H9 (cell line): ENCODE data around the gene TMEM187. TPM values are rescaled to one million over a fixed set of nuclear protein-coding genes. Genes with fewer than 3 reads are reported as not detected.

ENCODE experiments used
- DNase-seq: peaks from one replicate; pipeline ENCODE4 v3.0.0-alpha.2; 2017
- H2AFZ ChIP-seq: one replicate; pipeline ENCODE4 v1.6.1; 2013; ENCODE audit warnings: mild to moderate bottlenecking, low read length, control low read depth, moderate library complexity
- H2AK5ac ChIP-seq: 2 replicates; pipeline ENCODE4 v1.6.1; 2013; ENCODE audit warnings: low read length, control low read depth, mixed read lengths; ENCODE audit not compliant: insufficient read length
- H2BK120ac ChIP-seq: one replicate; pipeline ENCODE4 v1.6.1; 2013; ENCODE audit warnings: low read depth, mild to moderate bottlenecking, low read length, control low read depth, inconsistent platforms; ENCODE audit not compliant: poor library complexity, severe bottlenecking
- H2BK12ac ChIP-seq: 2 replicates; pipeline ENCODE4 v1.6.1; 2013; ENCODE audit warnings: low read length, control low read depth, mixed read lengths, low read depth; ENCODE audit not compliant: insufficient read length
- H2BK15ac ChIP-seq: 2 replicates; pipeline ENCODE4 v1.6.1; 2013; ENCODE audit warnings: low read depth, low read length, control low read depth
- H2BK20ac ChIP-seq: one replicate; pipeline ENCODE4 v1.6.1; 2013; ENCODE audit warnings: low read depth, mild to moderate bottlenecking, low read length, control low read depth, inconsistent platforms; ENCODE audit not compliant: poor library complexity, severe bottlenecking
- H2BK5ac ChIP-seq: 2 replicates; pipeline ENCODE4 v1.6.1; 2013; ENCODE audit warnings: low read length, control low read depth, mixed read lengths; ENCODE audit not compliant: insufficient read length
- H3K14ac ChIP-seq: 2 replicates; pipeline ENCODE4 v1.6.1; 2013; ENCODE audit warnings: low read length, control low read depth; ENCODE audit not compliant: insufficient read depth
- H3K18ac ChIP-seq: 2 replicates; pipeline ENCODE4 v1.6.1; 2013; ENCODE audit warnings: low read depth, mild to moderate bottlenecking, mixed read lengths, low read length, control low read depth; ENCODE audit not compliant: insufficient read length
- H3K23ac ChIP-seq: 2 replicates; pipeline ENCODE4 v1.6.1; 2013; ENCODE audit warnings: low read length, control low read depth, mixed read lengths, low read depth; ENCODE audit not compliant: insufficient read length
- H3K23me2 ChIP-seq: 2 replicates; pipeline ENCODE4 v1.6.1; 2013; ENCODE audit warnings: low read depth, mild to moderate bottlenecking, mixed read lengths, low read length, control low read depth; ENCODE audit not compliant: insufficient read length, poor library complexity, severe bottlenecking
- H3K27ac ChIP-seq: 2 replicates; pipeline ENCODE4 v1.5.1; 2013; ENCODE audit warnings: low read length, control low read depth, mixed read lengths, low read depth; ENCODE audit not compliant: insufficient read length
- H3K27me3 ChIP-seq: 2 replicates; pipeline ENCODE4 v1.6.1; 2013; ENCODE audit warnings: low read length, control low read depth, inconsistent platforms; ENCODE audit not compliant: insufficient read depth
- H3K4ac ChIP-seq: 2 replicates; pipeline ENCODE4 v1.6.1; 2013; ENCODE audit warnings: low read depth, mild to moderate bottlenecking, control low read depth, inconsistent platforms, low read length, moderate library complexity
- H3K4me1 ChIP-seq: 2 replicates; pipeline ENCODE4 v1.6.1; 2013; ENCODE audit warnings: low read length, control low read depth, inconsistent platforms; ENCODE audit not compliant: insufficient read depth
- H3K4me2 ChIP-seq: 2 replicates; pipeline ENCODE4 v1.6.1; 2013; ENCODE audit warnings: low read length, control low read depth, mixed read lengths; ENCODE audit not compliant: insufficient read length, insufficient read depth
- H3K56ac ChIP-seq: 2 replicates; pipeline ENCODE4 v1.6.1; 2013; ENCODE audit warnings: low read depth, mild to moderate bottlenecking, mixed read lengths, low read length, control low read depth; ENCODE audit not compliant: insufficient read length
- H3K79me1 ChIP-seq: 2 replicates; pipeline ENCODE4 v1.6.1; 2013; ENCODE audit warnings: low read depth, mild to moderate bottlenecking, moderate library complexity, low read length, control low read depth, inconsistent platforms; ENCODE audit not compliant: insufficient read depth, poor library complexity, severe bottlenecking
- H3K79me2 ChIP-seq: 2 replicates; pipeline ENCODE4 v1.6.1; 2013; ENCODE audit warnings: low read length, control low read depth, inconsistent platforms; ENCODE audit not compliant: insufficient read depth
- H3K9ac ChIP-seq: 2 replicates; pipeline ENCODE4 v1.6.1; 2013; ENCODE audit warnings: low read length, control low read depth, mixed read lengths; ENCODE audit not compliant: insufficient read length; ENCODE audit errors: extremely low read depth
- H3K9me3 ChIP-seq: one replicate; pipeline ENCODE4 v1.6.1; 2013; ENCODE audit warnings: low read depth, low read length, inconsistent platforms; ENCODE audit not compliant: control insufficient read depth
- H3T11ph ChIP-seq: one replicate; pipeline ENCODE4 v1.6.1; 2013; ENCODE audit warnings: mild to moderate bottlenecking, low read length, control low read depth, inconsistent platforms
- H4K20me1 ChIP-seq: one replicate; pipeline ENCODE4 v1.6.1; 2013; ENCODE audit not compliant: control insufficient read depth, insufficient read length, insufficient read depth
- H4K5ac ChIP-seq: 2 replicates; pipeline ENCODE4 v1.6.1; 2013; ENCODE audit warnings: low read depth, mild to moderate bottlenecking, mixed read lengths, low read length, control low read depth; ENCODE audit not compliant: insufficient read length
- H4K8ac ChIP-seq: replicated peaks from 2 replicates; pipeline ENCODE4 v1.6.1; 2013; ENCODE audit warnings: low read length, control low read depth, mixed read lengths, low read depth; ENCODE audit not compliant: insufficient read length
- H4K91ac ChIP-seq: 2 replicates; pipeline ENCODE4 v1.6.1; 2013; ENCODE audit warnings: low read depth, mild to moderate bottlenecking, moderate library complexity, mixed read lengths, low read length, control low read depth; ENCODE audit not compliant: insufficient read length
- H3K27ac Mint-ChIP-seq, 3 experiments: 2 replicates in 2 of 3; 3 replicates in 1 of 3; pipeline ENCODE4 v1.8.0; 2020 to 2021; ENCODE audit warnings: mixed read lengths in 3 of 3, mild to moderate bottlenecking in 1 of 3, moderate library complexity in 1 of 3
- H3K27me3 Mint-ChIP-seq: 2 replicates; pipeline ENCODE4 v1.8.0; 2021; ENCODE audit warnings: low read depth, mild to moderate bottlenecking, moderate library complexity, mixed read lengths
- H3K36me3 Mint-ChIP-seq, 3 experiments: 2 replicates in 2 of 3; 3 replicates in 1 of 3; pipeline ENCODE4 v1.8.0; 2020 to 2021; ENCODE audit warnings: low read depth in 3 of 3, mixed read lengths in 3 of 3; ENCODE audit not compliant: insufficient read depth in 1 of 3
- H3K4me1 Mint-ChIP-seq, 2 experiments: 2 replicates each; pipeline ENCODE4 v1.8.0; 2020; ENCODE audit warnings: mixed read lengths in 2 of 2
- H3K4me3 Mint-ChIP-seq, 2 experiments: 2 replicates in 1 of 2; 3 replicates in 1 of 2; pipeline ENCODE4 v1.8.0; 2020 to 2021; ENCODE audit warnings: mild to moderate bottlenecking in 2 of 2, mixed read lengths in 2 of 2, moderate library complexity in 1 of 2
- H3K9me3 Mint-ChIP-seq, 2 experiments: 2 replicates in 1 of 2; 3 replicates in 1 of 2; pipeline ENCODE4 v1.8.0; 2020; ENCODE audit warnings: mild to moderate bottlenecking in 2 of 2, mixed read lengths in 2 of 2, moderate library complexity in 1 of 2
- CTCF ChIP-seq: fragments of 200-600 bp; sonication (generic); conservative IDR thresholded peaks from 3 replicates; pipeline ENCODE4 v1.8.0; 2021; ENCODE audit warnings: antibody characterized with exemption, mild to moderate bottlenecking
- WGBS: extraction: QIAGEN DNeasy Blood & Tissue Kit; methylation state at CpG from one replicate; pipeline ENCODE4 v1.1.7; 2013; ENCODE audit warnings: missing lambda C conversion rate, low lambda C conversion rate, mixed read lengths; ENCODE audit not compliant: insufficient read length; ENCODE audit errors: extremely low coverage; 5-methylcytosine and 5-hydroxymethylcytosine counted together
- total RNA-seq: library from RNA; stranded (reverse); gene quantifications from 2 replicates; pipeline ENCODE4 v1.2.1, GENCODE V29; 2021

Gene TMEM187
- total RNA-seq, 1 experiment from 2014 or later = 2.7 TPM

- Histone ChIP-seq H4K8ac (no peak overlapping the region), H3K56ac (no peak overlapping the region), H3K4ac (no peak overlapping the region), H3K4me1 (peaks cover 4% of the 10 kb centered on the region; the same call in 1 of the 2 replicates), H2BK15ac (no peak overlapping the region), H4K91ac (no peak overlapping the region), H3K9me3 (no peaks in the 10 kb centered on the region), H2AK5ac (no peak overlapping the region), H4K5ac (no peak overlapping the region), H3K14ac (no peak overlapping the region), H2BK120ac (no peak overlapping the region), H3K79me1 (peaks cover 1% of the 10 kb centered on the region), H3K9ac (peak overlapping the region; percentile 4), H3K23me2 (peaks cover 18% of the 10 kb centered on the region), H4K20me1 (no peaks in the 10 kb centered on the region), H2BK20ac (no peak overlapping the region), H3K27ac (no peak overlapping the region), H3T11ph (no peak overlapping the region), H2AFZ (no peak overlapping the region), H2BK5ac (no peak overlapping the region), H3K79me2 (peaks cover 47% of the 10 kb centered on the region; the same call in 1 of the 2 replicates), H3K4me2 (peak overlapping the region; percentile 80), H2BK12ac (no peak overlapping the region), H3K23ac (no peak overlapping the region), H3K27me3 (no peaks in the 10 kb centered on the region), H3K18ac (no peak overlapping the region)
- Mint-ChIP-seq H3K4me1 (peaks cover 42 to 53% of the 10 kb centered on the region in 2 experiments), H3K27me3 (no peaks in the 10 kb centered on the region), H3K36me3 (peaks cover 9 to 26% (median 9%) of the 10 kb centered on the region in 3 experiments), H3K9me3 (peaks cover 4 to 5% of the 10 kb centered on the region in 2 experiments; a peak in 3 of 5 replicates), H3K4me3 (peak overlapping the region; percentile 100), H3K27ac (peak overlapping the region; percentile 58 to 90 (median 79); a peak in 4 of 7 replicates)
- no peak for TF ChIP-seq CTCF
- WGBS = no CpG with 5 or more reads among the region's 26 CpGs
- no peak for DNase-seq
These were observed 2.6 kb upstream of the TMEM187 start for GRCh38 chrX:153969904-153970356.
